Adrenal gland (tissue), 5 donors: ENCODE data around the gene SRGAP3.

ENCODE experiments used
- POLR2A ChIP-seq, 2 donors: fragments of 450-650 bp; IDR thresholded peaks; one replicate each; pipeline ENCODE4 v1.6.1; 2017; ENCODE audit warnings: antibody characterized with exemption in 2 of 2, mild to moderate bottlenecking in 2 of 2, moderate library complexity in 1 of 2
- TF ChIP-seq, protein P1 (sequence below), 6 experiments: fragments of 450-650 bp in 4 of 6; fragments of 200-600 bp in 2 of 6; sonication (generic) in 1 of 6; IDR thresholded peaks; 1 replicate in 5 of 6; 2 replicates in 1 of 6; pipeline versions ENCODE4 v1.5.1 to v1.8.0; 2016 to 2021; ENCODE audit warnings: antibody characterized with exemption in 6 of 6, mild to moderate bottlenecking in 2 of 6, moderate library complexity in 1 of 6
- donor health status: DM: no; HTN: no; CAD: no.

DNA sequence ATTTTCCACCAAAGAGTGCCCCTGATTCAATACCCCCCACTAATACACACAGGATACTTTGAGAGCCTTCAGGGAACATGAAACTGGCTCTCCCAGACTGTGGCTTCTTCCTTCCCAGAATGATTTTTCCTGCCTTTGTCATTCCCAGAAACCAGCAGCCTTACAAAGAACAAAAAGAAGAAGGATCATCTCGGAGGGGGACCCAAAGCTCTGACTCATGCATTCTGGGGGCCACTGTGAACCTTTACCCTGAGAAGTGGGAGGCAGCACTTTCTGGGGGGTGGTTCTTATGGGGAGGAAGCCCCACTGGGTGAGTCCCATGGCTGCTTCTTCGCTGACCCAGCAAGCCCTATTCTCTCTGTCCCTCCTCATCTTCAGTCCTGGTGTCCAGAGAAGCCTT is 241.5 kb downstream of the SRGAP3 start:
- TF ChIP-seq, protein P1, sequence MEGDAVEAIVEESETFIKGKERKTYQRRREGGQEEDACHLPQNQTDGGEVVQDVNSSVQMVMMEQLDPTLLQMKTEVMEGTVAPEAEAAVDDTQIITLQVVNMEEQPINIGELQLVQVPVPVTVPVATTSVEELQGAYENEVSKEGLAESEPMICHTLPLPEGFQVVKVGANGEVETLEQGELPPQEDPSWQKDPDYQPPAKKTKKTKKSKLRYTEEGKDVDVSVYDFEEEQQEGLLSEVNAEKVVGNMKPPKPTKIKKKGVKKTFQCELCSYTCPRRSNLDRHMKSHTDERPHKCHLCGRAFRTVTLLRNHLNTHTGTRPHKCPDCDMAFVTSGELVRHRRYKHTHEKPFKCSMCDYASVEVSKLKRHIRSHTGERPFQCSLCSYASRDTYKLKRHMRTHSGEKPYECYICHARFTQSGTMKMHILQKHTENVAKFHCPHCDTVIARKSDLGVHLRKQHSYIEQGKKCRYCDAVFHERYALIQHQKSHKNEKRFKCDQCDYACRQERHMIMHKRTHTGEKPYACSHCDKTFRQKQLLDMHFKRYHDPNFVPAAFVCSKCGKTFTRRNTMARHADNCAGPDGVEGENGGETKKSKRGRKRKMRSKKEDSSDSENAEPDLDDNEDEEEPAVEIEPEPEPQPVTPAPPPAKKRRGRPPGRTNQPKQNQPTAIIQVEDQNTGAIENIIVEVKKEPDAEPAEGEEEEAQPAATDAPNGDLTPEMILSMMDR (IDR thresholded peaks at IDR 0.05) = no peak
- no peak for TF ChIP-seq POLR2A (IDR thresholded peaks at IDR 0.05)
